ENCODE measurements around the gene XYLT1.
A peak's percentile ranks its signal among the peaks of the same experiment; 100 is the strongest.

The XYLT1 gene

DNA sequence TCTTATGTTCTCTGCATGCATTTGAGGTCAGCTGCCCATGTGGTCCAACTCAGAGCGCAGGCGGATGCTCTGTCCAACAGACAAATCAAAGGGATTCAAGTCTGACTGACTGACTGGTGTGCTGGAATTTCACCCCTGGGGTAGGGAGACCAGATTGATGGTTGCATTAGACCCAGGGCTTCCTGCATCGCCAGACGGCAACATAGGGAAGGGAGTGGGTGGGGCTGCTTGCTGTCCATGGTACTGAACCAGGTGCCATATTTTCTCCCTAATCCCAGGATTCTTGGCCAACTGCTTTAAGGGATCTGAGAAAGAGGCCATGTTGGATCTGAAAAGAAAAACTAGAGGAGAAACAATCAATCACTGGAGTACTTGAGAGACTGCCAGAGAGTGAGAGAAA, 332.0 kb downstream of the XYLT1 start:
- DNase-seq: peak; percentile 12
- in situ Hi-C loops (cut with MboI; ENCODE audit: low pct_unique_long_range_greater_than_20kb, low sequenced_read_pairs): no loop called here

DNA sequence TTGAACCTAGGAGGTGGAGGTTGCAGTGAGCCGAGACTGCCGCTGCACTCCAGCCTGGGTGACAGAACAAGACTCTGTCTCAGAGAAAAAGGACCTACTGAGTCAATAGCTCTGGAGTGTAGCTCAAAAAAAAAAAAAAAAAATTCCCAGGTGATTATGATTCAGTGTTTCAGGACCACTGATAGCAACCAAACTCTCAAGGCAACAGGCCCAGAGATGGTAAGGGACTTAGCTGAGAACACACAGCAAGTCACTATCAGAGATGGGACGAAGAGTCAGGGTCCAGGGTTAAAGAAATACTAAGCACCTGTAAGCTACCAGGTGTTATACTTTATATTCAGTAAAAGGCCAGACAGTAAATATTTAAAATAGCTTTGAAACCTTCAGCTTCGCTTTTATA, 335.3 kb downstream of the XYLT1 start:
- no peak for DNase-seq
- in situ Hi-C loops (cut with MboI; ENCODE audit: low pct_unique_long_range_greater_than_20kb, low sequenced_read_pairs): no loop called here

DNA sequence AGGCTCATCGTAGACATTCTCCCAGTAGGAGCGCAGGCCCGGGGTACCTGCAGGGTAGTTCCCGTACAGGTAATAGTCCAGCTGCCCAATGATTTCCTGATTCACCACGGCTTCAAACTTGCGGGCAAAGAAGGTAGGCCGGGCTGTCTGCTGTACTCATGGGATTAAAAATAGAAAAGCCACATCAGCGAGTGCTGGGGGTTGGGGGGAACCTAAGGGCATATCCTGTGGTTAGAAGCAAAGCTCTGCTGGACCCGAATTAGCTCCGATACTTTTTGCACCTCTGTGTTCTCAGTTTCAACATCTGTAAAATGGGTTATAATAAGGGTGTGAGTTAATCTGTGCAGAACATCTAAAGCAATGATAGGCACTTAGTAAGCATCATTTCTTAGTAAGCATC, 336.2 kb downstream of the XYLT1 start:
- DNase-seq: no peak
- in situ Hi-C loops (cut with MboI; ENCODE audit: low pct_unique_long_range_greater_than_20kb, low sequenced_read_pairs): no loop called here

DNA sequence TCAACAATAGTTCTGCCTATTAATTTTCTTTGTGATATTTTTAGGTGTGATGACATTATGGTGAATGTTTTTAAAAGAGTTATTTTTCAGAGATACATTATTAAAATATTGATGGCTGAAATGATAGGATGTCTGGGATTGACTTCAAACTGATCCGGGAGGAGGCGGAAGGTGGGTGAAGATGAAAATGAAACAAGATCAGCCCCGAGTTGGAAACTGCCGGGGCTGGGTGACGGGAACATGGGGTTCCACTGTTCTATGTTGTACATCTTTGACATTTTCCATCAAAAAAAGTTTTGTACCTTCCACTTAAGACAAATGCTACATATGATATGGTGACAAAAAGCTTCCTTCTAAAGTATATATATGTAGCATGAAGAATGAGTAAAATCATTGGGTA, 336.9 kb downstream of the XYLT1 start:
- DNase-seq: no peak

DNA sequence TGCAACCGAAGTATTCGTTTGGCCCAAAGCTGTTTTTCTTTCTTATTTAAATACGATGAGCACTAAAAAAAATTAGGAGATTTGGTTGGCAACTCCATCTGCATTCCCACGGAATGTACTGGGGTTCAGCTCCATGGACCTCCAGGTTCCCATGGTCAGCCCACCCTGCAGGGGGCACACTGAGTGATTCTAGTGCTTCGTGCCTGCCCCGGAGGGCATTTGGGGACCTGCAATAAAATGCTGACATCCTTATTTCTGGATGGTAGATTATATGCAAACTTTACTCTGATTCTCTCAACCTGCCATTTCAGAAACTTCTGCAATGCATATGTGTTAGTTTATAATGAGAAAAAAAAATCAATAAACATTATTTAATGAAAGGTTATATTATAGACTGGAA, 339.4 kb downstream of the XYLT1 start:
- no peak for DNase-seq
- in situ Hi-C loops (cut with MboI; ENCODE audit: low pct_unique_long_range_greater_than_20kb, low sequenced_read_pairs): no loop called here

More for the DNA sequence above, 336.9 kb downstream of the XYLT1 start:
- in situ Hi-C loops (cut with MboI; ENCODE audit: low pct_unique_long_range_greater_than_20kb, low sequenced_read_pairs): no loop called here

DNA sequence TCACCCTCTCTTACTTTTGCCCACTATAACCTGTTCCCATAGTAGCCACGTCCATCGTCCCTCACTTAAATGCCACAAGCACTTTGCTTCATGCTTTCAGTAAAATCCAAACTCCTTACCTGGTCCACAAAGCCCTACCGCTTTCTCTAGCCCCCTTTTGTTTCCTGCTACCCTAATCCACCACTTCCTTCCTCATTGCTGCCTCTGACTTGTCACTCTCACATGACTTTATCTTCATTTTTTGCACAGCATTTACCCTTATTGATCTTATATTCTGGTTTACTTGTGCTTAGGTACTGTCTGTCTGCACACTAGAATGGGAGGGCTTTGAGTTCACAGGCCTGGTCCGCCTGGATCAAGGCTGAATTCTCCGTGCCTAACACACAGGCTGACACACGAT, 340.0 kb downstream of the XYLT1 start:
- in situ Hi-C loops (cut with MboI; ENCODE audit: low pct_unique_long_range_greater_than_20kb, low sequenced_read_pairs): no loop called here
- peak; percentile 26 for DNase-seq

DNA sequence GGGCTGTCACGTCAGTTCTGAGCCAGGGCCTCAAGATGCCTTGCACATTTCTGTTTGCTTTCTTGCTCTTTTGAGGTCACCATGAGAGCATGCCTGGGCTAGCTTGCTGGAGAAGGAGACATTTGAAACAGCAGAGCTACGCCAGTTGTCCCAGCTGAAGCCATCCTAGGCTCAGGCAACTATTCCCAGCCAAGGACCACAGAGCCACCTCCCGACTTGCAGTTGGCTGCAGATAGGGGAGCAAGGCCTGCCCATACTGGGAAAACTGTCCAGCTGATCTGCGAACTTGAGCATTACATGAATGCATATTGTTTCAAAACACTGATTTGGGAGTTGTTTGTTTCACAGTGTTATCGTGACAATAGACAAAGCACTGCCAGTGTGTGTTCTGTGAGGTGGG, 340.8 kb downstream of the XYLT1 start:
- in situ Hi-C loops (cut with MboI; ENCODE audit: low pct_unique_long_range_greater_than_20kb, low sequenced_read_pairs): no loop called here
- no peak for DNase-seq

DNA sequence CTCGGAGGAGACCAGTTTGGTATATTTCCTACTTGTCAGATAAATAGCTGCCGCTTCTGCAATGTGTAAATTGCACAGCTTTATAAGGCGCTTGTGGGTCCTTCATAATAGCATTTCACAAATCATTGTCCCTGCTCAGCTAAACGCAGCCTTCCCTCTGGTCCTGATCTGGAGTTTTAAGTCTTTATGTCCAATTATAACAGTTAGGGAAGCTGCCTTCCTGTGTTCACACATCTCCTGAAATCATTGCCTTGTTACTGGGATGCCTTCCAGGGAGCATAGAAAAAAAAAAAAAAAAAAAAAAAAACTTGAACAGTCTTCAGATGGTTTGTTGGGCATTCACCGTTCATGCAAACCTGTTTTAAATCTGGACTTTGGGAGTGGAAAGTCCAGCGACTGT, 342.0 kb downstream of the XYLT1 start:
- DNase-seq: no peak
- in situ Hi-C loops (cut with MboI; ENCODE audit: low pct_unique_long_range_greater_than_20kb, low sequenced_read_pairs): no loop called here

DNA sequence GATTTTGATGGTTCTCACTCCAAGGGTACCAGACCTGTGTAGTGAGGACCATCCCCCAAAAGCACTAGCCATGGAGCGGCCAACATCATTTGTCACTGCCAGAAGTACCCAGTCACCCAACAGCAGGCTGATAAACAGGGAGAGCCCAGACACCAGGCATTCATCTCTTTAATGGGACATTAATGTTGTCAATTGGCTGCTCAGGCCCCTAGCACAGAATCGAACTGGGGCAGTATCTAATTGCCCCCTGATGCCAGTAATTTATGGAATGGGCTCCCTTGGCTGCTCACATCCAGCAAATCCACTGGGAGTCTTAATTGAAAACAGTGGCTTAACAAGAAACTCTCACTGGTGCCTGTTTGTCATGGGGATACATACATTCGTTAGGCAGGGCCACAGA, 344.6 kb downstream of the XYLT1 start:
- in situ Hi-C loops (cut with MboI; ENCODE audit: low pct_unique_long_range_greater_than_20kb, low sequenced_read_pairs): no loop called here
- no peak for DNase-seq

DNA sequence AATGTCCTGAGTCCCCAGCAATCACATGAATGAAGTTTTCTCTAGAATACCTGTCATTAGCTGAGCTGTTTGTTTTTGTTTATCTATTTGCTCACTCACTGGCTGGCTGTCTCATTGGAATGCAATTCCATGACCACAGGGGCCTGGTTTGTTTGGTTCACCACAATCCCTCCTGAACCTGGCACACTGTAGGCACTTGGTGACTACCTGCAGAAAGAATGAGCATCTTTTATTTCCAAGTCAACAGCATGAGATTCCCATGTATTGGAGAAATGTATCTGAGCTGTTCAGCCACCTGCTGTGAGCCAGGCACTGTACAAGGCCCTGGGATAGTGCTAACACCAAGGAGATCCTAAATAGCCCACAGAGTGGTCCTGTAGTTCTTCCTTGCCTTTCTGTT, 345.1 kb downstream of the XYLT1 start:
- no peak for DNase-seq
- in situ Hi-C loops (cut with MboI; ENCODE audit: low pct_unique_long_range_greater_than_20kb, low sequenced_read_pairs): no loop called here

DNA sequence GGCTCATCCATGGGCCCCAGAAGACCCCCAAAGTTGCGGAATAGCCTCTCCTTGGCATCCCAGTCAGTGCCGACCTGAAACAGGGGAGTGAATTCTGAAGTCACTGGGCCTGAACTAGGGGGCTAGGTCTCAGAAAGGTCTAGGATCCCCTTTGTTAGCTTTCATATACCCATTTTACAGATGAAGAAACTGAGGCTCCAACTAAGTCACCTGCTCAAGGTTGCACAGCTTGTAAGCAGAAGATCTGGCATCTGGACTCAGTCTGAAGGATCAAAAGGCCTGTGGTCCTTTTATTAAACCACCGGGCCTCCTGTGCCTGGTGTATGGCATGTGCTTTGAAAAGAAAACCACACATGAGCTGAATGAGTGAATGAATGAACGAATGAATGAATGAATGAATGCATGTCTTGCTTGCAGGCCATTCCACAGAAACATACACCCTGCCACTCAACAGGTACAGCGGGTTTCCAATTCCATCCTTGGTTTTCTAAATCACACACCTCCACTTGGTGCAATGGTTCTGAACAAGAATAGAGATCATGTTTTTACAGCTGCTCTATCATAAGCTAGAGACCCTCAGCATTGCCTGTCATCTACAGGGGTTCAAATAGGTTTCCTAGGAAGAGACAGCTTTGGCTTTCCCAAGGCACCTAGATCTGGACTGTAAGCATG, 352.7 kb downstream of the XYLT1 start:
- in situ Hi-C loops (cut with MboI; ENCODE audit: low pct_unique_long_range_greater_than_20kb, low sequenced_read_pairs): no loop called here
- no peak for DNase-seq

DNA sequence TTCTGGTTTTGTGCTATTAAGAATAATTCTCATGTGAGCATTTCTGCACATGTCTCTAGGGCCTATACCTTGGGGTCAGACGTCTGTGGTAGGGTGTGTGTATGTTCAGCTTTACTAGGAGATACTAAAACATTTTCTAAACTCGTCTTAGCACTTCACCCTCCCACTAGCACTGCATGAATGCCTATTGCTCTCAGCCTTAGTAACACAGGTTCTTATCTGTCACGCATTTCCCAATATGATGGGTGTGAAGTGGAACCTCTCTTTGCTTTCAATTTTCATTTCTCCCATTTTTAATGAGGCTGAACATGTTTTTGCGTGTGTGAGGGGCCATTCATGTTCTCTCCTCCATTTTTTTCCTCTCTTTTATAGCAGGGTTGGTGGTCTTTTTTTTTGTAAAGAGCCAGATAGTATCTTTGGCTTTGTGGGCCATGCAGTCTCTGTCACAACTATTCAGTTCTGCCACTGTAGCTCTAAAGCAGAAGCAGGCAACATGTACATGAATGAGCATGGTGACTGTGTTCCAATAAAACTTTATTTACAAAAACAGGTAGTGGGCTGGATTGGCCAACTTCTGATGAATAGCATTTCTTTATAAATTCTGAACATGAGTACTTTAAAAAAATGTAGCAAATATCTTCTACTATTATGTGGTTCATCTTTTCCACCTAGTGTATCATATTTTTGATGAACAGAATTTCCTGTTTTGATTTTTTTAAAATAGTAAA, 354.0 kb downstream of the XYLT1 start:
- no peak for DNase-seq
- in situ Hi-C loops (cut with MboI; ENCODE audit: low pct_unique_long_range_greater_than_20kb, low sequenced_read_pairs): no loop called here

DNA sequence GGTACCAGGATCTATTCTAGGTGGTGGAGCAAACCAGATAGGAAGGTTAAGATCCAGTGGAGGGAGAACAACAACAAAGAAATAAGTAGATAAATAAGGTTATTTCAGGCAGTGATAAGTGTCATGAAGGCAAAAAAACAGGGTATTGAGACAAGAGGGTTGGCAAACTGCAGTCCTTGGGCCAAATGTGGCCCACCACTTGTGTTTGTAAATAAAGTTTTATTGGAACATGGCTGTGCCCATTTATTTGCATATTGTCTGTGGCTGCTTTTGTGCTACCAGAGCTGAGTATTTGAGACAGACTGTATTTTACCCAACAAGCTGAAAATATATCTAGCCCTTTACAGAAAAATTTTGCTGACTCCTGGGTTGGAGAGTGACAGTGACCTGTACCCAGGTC, 361.3 kb downstream of the XYLT1 start:
- in situ Hi-C loops (cut with MboI; ENCODE audit: low pct_unique_long_range_greater_than_20kb, low sequenced_read_pairs): no loop called here
- no peak for DNase-seq

DNA sequence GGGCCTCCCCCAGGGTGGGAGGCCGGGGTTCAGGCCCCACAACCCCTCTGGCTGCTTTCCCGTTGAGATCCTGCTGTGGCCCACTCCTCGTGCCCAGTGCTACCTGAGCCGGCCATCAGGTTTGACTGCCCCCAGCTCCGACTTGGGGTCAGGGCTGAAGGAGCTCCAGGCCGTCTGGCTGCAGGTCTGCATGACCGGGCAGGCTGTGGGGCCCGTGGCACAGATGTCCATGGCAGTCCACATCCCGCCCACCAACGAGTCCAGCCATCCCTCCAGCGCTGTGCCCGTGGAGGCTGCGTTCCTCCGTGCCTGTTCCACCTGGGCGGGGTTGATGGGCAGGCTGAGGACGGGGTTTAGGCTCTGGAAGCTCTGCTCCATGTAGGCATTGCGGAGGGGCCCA, 362.2 kb downstream of the XYLT1 start:
- in situ Hi-C loops (cut with MboI; ENCODE audit: low pct_unique_long_range_greater_than_20kb, low sequenced_read_pairs): no loop called here
- DNase-seq: no peak

DNA sequence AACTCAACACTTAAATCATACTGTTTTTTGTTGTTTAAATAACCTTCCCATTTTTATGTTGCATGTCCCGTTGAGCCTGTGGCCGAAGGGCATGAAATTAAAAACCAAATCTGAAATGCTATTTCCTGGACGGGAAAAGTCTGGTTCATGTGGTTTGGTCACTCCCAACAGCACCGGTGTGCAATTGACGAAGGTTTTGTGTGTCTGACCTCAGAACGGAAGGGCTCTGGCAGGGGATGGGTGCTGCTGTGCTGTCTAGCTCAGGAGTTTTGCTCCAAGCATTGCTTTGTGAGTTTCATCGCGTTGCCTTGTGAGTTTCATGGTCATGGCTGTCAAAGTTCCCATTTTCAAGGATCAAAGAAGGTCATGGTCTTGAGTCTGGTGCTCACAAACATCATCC, 363.3 kb downstream of the XYLT1 start:
- in situ Hi-C loops (cut with MboI; ENCODE audit: low pct_unique_long_range_greater_than_20kb, low sequenced_read_pairs): no loop called here
- no peak for DNase-seq

DNA sequence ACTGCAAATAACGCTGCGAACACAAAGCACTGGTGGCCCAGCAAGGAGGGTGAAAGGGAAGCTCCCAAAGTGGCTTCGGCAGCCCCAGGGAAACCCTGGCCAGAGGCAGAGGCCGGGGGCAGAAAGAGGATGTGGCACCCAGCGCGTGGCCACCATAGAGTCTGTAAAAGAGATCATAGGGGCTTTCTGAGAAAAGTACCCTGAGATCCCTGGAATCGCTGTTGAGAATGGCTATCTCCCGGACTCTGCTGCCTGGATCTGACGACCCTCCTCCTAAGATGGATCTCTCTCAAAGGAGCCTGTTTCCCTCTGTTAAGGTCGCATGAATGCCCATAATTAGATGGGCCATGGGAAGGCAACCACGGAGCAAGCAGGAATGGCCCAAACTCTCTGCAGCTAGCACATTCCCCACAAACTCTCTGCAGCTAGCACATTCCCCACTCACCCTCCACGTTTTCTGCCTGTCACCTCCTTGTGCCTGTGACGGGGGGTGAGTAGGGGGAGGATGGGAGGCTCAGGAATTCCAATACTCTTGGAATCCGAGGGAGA, 364.4 kb downstream of the XYLT1 start:
- in situ Hi-C loops (cut with MboI; ENCODE audit: low pct_unique_long_range_greater_than_20kb, low sequenced_read_pairs): no loop called here
- DNase-seq: no peak

DNA sequence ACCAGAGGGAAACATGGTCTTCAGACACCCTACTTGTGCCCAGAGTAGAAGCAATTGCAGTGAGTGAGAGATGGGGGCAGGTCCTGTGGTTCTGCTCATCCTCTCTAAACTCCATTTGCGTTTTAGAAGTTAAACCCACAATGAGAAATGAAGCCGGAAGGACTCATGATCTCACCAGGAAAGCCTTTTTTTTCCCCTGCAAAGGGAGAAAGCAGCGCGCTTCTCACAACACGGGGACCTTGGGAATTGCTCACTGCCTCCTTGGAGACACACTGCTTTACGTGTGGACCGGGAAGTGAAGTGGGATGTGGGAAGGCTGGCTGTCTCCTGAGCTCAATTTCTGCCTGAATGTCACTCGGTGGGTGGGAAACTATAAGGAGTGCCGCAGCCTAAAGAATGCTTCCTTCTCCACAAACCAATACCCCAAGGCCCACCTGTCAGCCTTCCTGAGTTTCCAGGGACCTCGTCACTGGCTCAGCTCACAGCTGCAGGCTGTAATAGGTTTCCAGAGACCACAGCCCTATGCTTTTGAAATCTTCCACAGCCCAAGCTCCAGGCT, 365.4 kb downstream of the XYLT1 start:
- DNase-seq: no peak
- in situ Hi-C loops (cut with MboI; ENCODE audit: low pct_unique_long_range_greater_than_20kb, low sequenced_read_pairs): no loop called here

DNA sequence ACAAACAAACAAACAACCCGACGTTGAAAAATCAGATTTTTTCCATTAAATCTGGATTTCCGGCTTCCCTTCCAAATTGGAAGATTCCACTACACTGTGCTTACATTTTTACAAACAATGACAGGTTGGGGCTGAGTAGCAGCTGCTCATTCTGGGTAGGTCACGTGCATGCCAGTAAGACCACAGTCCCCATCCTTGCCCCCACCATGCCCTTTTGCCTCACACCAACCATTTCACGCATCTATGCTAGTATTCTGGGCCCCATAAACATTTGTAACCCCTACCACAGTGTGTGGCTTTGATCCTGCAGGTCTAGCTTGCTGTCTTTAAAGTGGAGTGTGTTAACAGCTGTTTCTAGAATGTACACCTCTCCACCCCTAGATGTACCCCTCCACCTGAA, 366.1 kb downstream of the XYLT1 start:
- in situ Hi-C loops (cut with MboI; ENCODE audit: low pct_unique_long_range_greater_than_20kb, low sequenced_read_pairs): no loop called here
- DNase-seq: no peak

DNA sequence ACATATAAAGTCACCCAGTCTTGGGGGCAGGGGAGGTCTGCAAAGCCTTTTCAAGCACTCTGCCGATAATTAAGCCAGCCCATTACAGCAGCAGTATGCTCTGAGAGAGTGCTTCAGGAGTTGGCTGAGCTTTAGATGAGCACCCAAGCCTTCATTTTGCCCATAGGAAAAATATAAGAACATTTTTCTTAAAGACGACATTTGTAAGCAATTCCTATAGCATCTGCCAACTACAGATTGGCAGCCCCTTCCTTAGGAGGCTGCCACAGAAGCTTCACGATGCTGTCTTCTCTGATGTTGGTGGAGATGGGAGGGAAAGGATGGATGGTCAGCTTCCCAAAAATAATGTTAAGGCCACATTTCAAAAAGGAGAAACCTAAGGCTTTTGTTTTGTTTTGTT, 367.5 kb downstream of the XYLT1 start:
- in situ Hi-C loops (cut with MboI; ENCODE audit: low pct_unique_long_range_greater_than_20kb, low sequenced_read_pairs): no loop called here
- no peak for DNase-seq

DNA sequence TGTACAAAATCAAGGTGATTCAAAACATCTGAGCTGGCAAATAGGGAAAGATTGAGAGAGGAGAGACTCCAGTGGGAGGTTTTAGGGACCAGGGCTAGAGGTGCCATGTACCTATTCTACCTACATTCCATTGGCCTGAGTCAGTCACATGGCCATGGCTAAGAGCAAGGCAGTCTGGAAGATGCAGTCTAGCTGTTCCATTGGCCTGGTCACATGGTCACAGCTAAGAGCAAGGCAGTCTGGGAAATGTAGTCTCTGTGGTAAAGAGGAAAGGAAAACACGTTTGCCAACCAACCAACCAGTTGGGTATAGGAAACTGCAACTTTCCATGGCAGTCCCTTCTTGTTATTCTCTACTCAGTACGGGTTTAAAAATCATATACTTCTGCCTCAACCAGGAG, 369.1 kb downstream of the XYLT1 start:
- DNase-seq: no peak
- in situ Hi-C loops (cut with MboI; ENCODE audit: low pct_unique_long_range_greater_than_20kb, low sequenced_read_pairs): no loop called here

DNA sequence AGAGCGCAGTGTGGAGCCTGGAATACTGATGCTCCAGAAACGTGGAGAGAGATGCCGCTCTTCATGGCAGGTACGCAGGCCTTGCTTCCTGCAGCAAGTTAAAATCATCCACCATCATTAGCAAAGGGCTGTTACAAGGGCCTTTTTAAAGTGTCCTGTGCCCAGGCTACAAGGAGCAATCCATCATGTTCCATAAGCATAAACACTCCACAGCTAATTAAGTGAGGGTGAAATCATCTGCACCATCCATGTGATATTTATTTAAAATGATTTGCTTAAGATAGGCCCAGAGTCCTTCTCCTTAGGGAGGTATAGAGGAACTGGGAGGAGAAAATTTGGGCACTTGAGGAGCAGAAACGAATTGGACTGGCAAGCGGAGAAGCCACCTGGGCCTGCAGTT, 372.1 kb downstream of the XYLT1 start:
- DNase-seq: no peak
- in situ Hi-C loops (cut with MboI; ENCODE audit: low pct_unique_long_range_greater_than_20kb, low sequenced_read_pairs): no loop called here
